Measurements from ENCODE around the gene GAA. TPM values are rescaled to one million over a fixed set of nuclear protein-coding genes. Genes with fewer than 3 reads are reported as not detected.

The GAA gene
- total RNA-seq, 2 donors from 2014 or later, result 167 to 217 TPM

- no peak for DNase-seq (ENCODE audit: low spot score)
- no peaks in the 10 kb centered on the region for H3K36me3 ChIP-seq
- TF ChIP-seq POLR2AphosphoS5 (IDR thresholded peaks at IDR 0.05) (no peak), CTCF (IDR thresholded peaks at IDR 0.05) (no peak), POLR2A (IDR thresholded peaks at IDR 0.05) (no peak)
- H3K4me1 ChIP-seq (replicated peaks), result peaks cover 3% of the 10 kb centered on the region
- no peaks in the 10 kb centered on the region for H3K27me3 ChIP-seq (replicated peaks; ENCODE audit: insufficient read depth)
- WGBS, result 46% methylated on average over 29 of the region's 29 CpGs
- no peak overlapping the region for H3K27ac ChIP-seq
- H3K9me3 ChIP-seq, result no peaks in the 10 kb centered on the region
- intact Hi-C loops (cut with DNase I), result no loop called here
- no peak overlapping the region for H3K4me3 ChIP-seq
Observed at GRCh38 chr17:80105762-80106161, 4.4 kb downstream of the GAA start.

- H3K27me3 ChIP-seq (replicated peaks; ENCODE audit: insufficient read depth), result no peaks in the 10 kb centered on the region
- H3K27ac ChIP-seq, result no peak overlapping the region
- TF ChIP-seq POLR2A (IDR thresholded peaks at IDR 0.05) (no peak), POLR2AphosphoS5 (IDR thresholded peaks at IDR 0.05) (no peak)
- no peak overlapping the region for H3K4me3 ChIP-seq
- intact Hi-C loops (cut with DNase I), result no loop called here
- 70% methylated on average over 10 of the region's 10 CpGs for WGBS
- H3K9me3 ChIP-seq, result no peaks in the 10 kb centered on the region
- no peak for DNase-seq (ENCODE audit: low spot score)
- H3K36me3 ChIP-seq, result no peaks in the 10 kb centered on the region
- peaks cover 3% of the 10 kb centered on the region for H3K4me1 ChIP-seq (replicated peaks)
Observed at GRCh38 chr17:80106176-80106575, 4.8 kb downstream of the GAA start.

- WGBS, result 85% methylated on average over 12 of the region's 12 CpGs
- Histone ChIP-seq H3K27ac (no peak overlapping the region), H3K36me3 (no peaks in the 10 kb centered on the region), H3K4me3 (no peak overlapping the region), H3K4me1 (replicated peaks) (peaks cover 3% of the 10 kb centered on the region), H3K27me3 (replicated peaks; ENCODE audit: insufficient read depth) (no peaks in the 10 kb centered on the region), H3K9me3 (no peaks in the 10 kb centered on the region)
- intact Hi-C loops (cut with DNase I), result no loop called here
- no peak for DNase-seq (ENCODE audit: low spot score)
- TF ChIP-seq CTCF (IDR thresholded peaks at IDR 0.05), result no peak
- no peak for TF ChIP-seq POLR2AphosphoS5 (IDR thresholded peaks at IDR 0.05)
- TF ChIP-seq POLR2A (IDR thresholded peaks at IDR 0.05), result no peak
Observed at GRCh38 chr17:80106751-80107150, 5.4 kb downstream of the GAA start.

- H3K27me3 ChIP-seq (replicated peaks; ENCODE audit: insufficient read depth), result no peaks in the 10 kb centered on the region
- no peak overlapping the region for H3K4me3 ChIP-seq
- H3K27ac ChIP-seq, result no peak overlapping the region
- intact Hi-C loops (cut with DNase I), result no loop called here
- TF ChIP-seq POLR2A (IDR thresholded peaks at IDR 0.05), result no peak
- TF ChIP-seq POLR2AphosphoS5 (IDR thresholded peaks at IDR 0.05), result no peak
- TF ChIP-seq CTCF (IDR thresholded peaks at IDR 0.05), result no peak
- H3K9me3 ChIP-seq, result no peaks in the 10 kb centered on the region
- H3K36me3 ChIP-seq, result no peaks in the 10 kb centered on the region
- no peak for DNase-seq (ENCODE audit: low spot score)
- WGBS, result 92% methylated on average over 26 of the region's 46 CpGs
- H3K4me1 ChIP-seq (replicated peaks), result peaks cover 3% of the 10 kb centered on the region
Observed at GRCh38 chr17:80107231-80108021, 6.0 kb downstream of the GAA start.

GRCh38 chr17:80108036-80108971 lies 6.9 kb downstream of the GAA start:
- TF ChIP-seq POLR2A (IDR thresholded peaks at IDR 0.05) (no peak), POLR2AphosphoS5 (IDR thresholded peaks at IDR 0.05) (no peak), CTCF (IDR thresholded peaks at IDR 0.05) (no peak)
- Histone ChIP-seq H3K27me3 (replicated peaks; ENCODE audit: insufficient read depth) (no peaks in the 10 kb centered on the region), H3K27ac (no peak overlapping the region), H3K36me3 (no peaks in the 10 kb centered on the region), H3K4me3 (no peak overlapping the region), H3K4me1 (replicated peaks) (peaks cover 3% of the 10 kb centered on the region), H3K9me3 (no peaks in the 10 kb centered on the region)
- 88% methylated on average over 40 of the region's 40 CpGs for WGBS
- intact Hi-C loops (cut with DNase I), result no loop called here
- DNase-seq (ENCODE audit: low spot score), result no peak
